Gastroesophageal sphincter (tissue), 4 donors: Measurements from ENCODE around the gene LHFPL2. TPM values are rescaled to one million over a fixed set of nuclear protein-coding genes. Genes with fewer than 3 reads are reported as not detected.

ENCODE experiments used
- ATAC-seq: fragments of 150-250 bp; one replicate; pipeline ENCODE4 v1.9.1; 2016; ENCODE audit warnings: mild to moderate bottlenecking, moderate library complexity
- H3K27ac ChIP-seq, 4 donors: fragments of 200-600 bp; sonication (generic) in 3 of 4; 1 replicate in 3 of 4; 2 replicates in 1 of 4; pipeline ENCODE4 v1.5.1; 2016 to 2019
- H3K27me3 ChIP-seq: fragments of 200-600 bp; sonication (generic); one replicate; pipeline ENCODE4 v1.5.1; 2019
- H3K36me3 ChIP-seq, 2 donors: fragments of 200-600 bp; sonication (generic); one replicate each; pipeline ENCODE4 v1.5.1; 2019; ENCODE audit warnings: control low read depth in 1 of 2
- H3K4me1 ChIP-seq, 3 donors: fragments of 200-600 bp; sonication (generic); 1 replicate in 2 of 3; 2 replicates in 1 of 3; pipeline ENCODE4 v1.5.1; 2016 to 2019; ENCODE audit warnings: control low read depth in 2 of 3
- H3K4me3 ChIP-seq, 2 donors: fragments of 200-600 bp; sonication (generic); one replicate each; pipeline ENCODE4 v1.5.1; 2019; ENCODE audit warnings: mild to moderate bottlenecking in 1 of 2, moderate library complexity in 1 of 2
- H3K9me3 ChIP-seq, 3 donors: fragments of 200-600 bp; sonication (generic); one replicate each; pipeline ENCODE4 v1.5.1; 2017 to 2019; ENCODE audit warnings: control low read depth in 2 of 3
- CTCF ChIP-seq, 4 experiments: fragments of 200-600 bp in 2 of 4; fragments of 450-650 bp in 2 of 4; sonication (generic) in 1 of 4; IDR thresholded peaks; one replicate each; pipeline ENCODE4 v1.5.1; 2017 to 2019; ENCODE audit warnings: antibody characterized with exemption in 4 of 4, mild to moderate bottlenecking in 2 of 4, moderate library complexity in 2 of 4
- EP300 ChIP-seq: sonication (generic); formaldehyde crosslinking; IDR thresholded peaks from one replicate; pipeline ENCODE4 v1.6.1; 2017; ENCODE audit warnings: antibody characterized with exemption, mild to moderate bottlenecking
- POLR2A ChIP-seq, 2 donors: fragments of 450-650 bp; IDR thresholded peaks; one replicate each; pipeline ENCODE4 v1.6.1; 2017; ENCODE audit warnings: antibody characterized with exemption in 2 of 2, mild to moderate bottlenecking in 2 of 2, moderate library complexity in 1 of 2
- POLR2AphosphoS5 ChIP-seq: sonication (generic); formaldehyde crosslinking; IDR thresholded peaks from one replicate; pipeline ENCODE4 v1.6.1; 2017; ENCODE audit warnings: antibody characterized with exemption
- WGBS, 2 donors: methylation state at CpG; one replicate each; pipeline ENCODE4 v1.1.5; 2018; ENCODE audit warnings: low coverage in 1 of 2; 5-methylcytosine and 5-hydroxymethylcytosine counted together
- total RNA-seq, 4 donors: library from RNA; depleted of rRNA; stranded (reverse); fragments of >200 nt; gene quantifications; one replicate each; pipeline ENCODE4 v1.1.0, GENCODE V29; 2016

The LHFPL2 gene
- total RNA-seq, 4 donors from 2014 or later: 14.9 to 44.2 (median 39.3) TPM

- H3K4me1 ChIP-seq: peaks cover 4 to 56% (median 33%) of the 10 kb centered on the region in 3 donors
- 100% methylated on average over 1 of the region's 6 CpGs; no CpG with 5 or more reads in 1 of the 2 donors for WGBS, 2 donors
- no peak for ATAC-seq
These were observed 18.5 kb downstream of the LHFPL2 start for GRCh38 chr5:78630047-78630446.

DNA sequence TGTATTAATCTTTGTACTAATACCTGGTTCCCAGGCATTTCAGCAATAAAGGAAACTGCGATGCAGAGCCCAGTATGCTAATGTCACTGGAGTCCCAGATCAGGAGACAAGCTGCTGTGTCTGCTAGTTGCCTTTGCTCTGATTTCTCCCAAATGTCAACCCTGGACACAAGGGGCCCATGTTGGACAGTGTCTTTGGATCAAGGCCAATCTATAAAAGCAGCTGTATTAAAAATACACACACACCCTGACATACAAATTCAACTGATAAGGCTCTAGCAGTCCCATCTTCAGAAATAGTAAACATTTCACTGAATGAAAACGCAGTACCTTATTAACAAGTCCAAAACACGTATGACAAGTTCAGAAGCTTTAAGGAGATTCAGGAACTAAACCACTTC is 18.9 kb downstream of the LHFPL2 start:
- no peak for TF ChIP-seq POLR2AphosphoS5
- no peak for TF ChIP-seq EP300
- no peak for TF ChIP-seq CTCF (IDR thresholded peaks at IDR 0.05)
- no peak for TF ChIP-seq POLR2A (IDR thresholded peaks at IDR 0.05)

More at GRCh38 chr5:78630047-78630446, 18.5 kb downstream of the LHFPL2 start:
- H3K9me3 ChIP-seq: no peaks in the 10 kb centered on the region
- no peaks in the 10 kb centered on the region for H3K27me3 ChIP-seq
- TF ChIP-seq CTCF (IDR thresholded peaks at IDR 0.05): no peak
- no peak for TF ChIP-seq EP300
- TF ChIP-seq POLR2AphosphoS5: no peak
- no peak for TF ChIP-seq POLR2A (IDR thresholded peaks at IDR 0.05)
- H3K36me3 ChIP-seq: peaks cover 0 to 35% of the 10 kb centered on the region in 2 donors
- H3K4me3 ChIP-seq: no peak overlapping the region
- no peak overlapping the region for H3K27ac ChIP-seq

DNA sequence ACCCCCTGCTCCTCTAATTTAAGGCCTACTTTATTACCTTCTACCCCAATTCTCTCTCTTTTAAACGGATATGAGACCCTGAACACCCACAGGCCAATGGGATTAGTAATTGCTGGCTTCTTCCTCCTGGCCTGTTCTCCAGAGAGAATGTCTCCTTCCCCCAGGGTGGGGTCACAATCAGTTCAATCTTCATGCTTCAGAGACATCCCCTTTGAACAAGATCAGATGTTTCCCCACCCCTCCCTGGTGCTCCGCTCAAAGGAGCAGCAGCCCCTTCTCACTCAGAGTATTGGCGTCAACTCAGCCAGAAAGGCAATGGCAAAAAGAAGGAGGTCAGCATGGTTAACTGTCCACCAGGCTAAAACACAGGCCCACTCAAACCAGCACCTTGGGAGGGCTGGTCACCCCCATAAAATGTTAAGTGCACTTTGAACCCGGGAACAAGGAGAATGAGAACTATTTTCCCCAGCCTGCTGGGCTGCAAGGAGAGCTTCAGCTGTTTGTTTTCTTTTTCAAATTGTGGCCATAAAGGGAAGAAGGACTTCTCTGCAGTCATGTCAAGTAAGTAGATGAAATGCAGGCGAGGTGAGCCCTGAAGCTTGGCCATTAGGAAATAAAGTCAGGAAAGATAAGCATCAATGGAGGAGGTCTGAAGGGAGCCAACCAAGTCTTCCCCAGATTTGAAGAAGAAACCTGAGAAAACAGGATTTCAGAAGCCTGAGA is 20.1 kb downstream of the LHFPL2 start:
- TF ChIP-seq CTCF (IDR thresholded peaks at IDR 0.05) (no peak), EP300 (no peak), POLR2AphosphoS5 (no peak), POLR2A (IDR thresholded peaks at IDR 0.05) (no peak)
- no peak overlapping the region for H3K4me3 ChIP-seq
- H3K9me3 ChIP-seq: no peaks in the 10 kb centered on the region
- H3K36me3 ChIP-seq: peaks cover 0 to 35% of the 10 kb centered on the region in 2 donors
- no peak overlapping the region for H3K27ac ChIP-seq
- no peaks in the 10 kb centered on the region for H3K27me3 ChIP-seq
- no peak for ATAC-seq
- H3K4me1 ChIP-seq: peaks cover 4 to 60% (median 39%) of the 10 kb centered on the region in 3 donors
- WGBS, 2 donors: 55 to 68% methylated on average over 4 to 5 of the region's 5 CpGs

More for the DNA sequence above, 18.9 kb downstream of the LHFPL2 start:
- no peaks in the 10 kb centered on the region for H3K27me3 ChIP-seq
- 69 to 73% methylated on average over 3 of the region's 3 CpGs for WGBS, 2 donors
- H3K9me3 ChIP-seq: no peaks in the 10 kb centered on the region
- no peak overlapping the region for H3K4me3 ChIP-seq
- H3K4me1 ChIP-seq: peaks cover 4 to 56% (median 33%) of the 10 kb centered on the region in 3 donors
- no peak overlapping the region for H3K27ac ChIP-seq
- peaks cover 0 to 35% of the 10 kb centered on the region in 2 donors for H3K36me3 ChIP-seq
- ATAC-seq: no peak

GRCh38 chr5:78627766-78628165 is 20.8 kb downstream of the LHFPL2 start:
- H3K4me3 ChIP-seq: no peak overlapping the region
- no peaks in the 10 kb centered on the region for H3K27me3 ChIP-seq
- peak overlapping the region in 1 of 4 donors; percentile 43 for H3K27ac ChIP-seq
- no peak for ATAC-seq
- 82 to 87% methylated on average over 2 to 3 of the region's 6 CpGs for WGBS, 2 donors
- no peaks in the 10 kb centered on the region for H3K9me3 ChIP-seq
- H3K36me3 ChIP-seq: peaks cover 0 to 32% of the 10 kb centered on the region in 2 donors
- TF ChIP-seq EP300 (no peak), POLR2A (IDR thresholded peaks at IDR 0.05) (no peak), CTCF (IDR thresholded peaks at IDR 0.05) (no peak), POLR2AphosphoS5 (no peak)
- peaks cover 4 to 62% (median 39%) of the 10 kb centered on the region in 3 donors for H3K4me1 ChIP-seq

DNA sequence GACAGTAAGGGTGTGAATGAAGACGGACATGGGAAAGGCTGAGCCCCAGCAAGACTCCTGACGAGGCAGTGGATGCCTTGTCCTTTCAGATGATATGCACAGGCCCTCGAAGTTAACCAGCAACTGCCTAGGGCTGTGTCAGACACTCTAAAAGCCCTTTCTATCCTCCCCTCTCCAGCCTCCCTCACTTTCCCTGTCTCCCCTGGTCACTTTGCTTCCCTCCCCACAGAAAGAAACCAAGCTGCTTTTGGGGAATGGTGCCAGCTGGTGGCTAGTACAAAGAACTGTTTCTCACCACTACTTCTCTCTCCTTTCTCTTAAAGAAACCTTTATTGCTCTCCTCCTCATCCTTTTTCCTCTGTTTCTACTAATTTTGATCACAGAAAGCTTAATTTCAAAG is 21.4 kb downstream of the LHFPL2 start:
- ATAC-seq: no peak
- TF ChIP-seq EP300 (no peak), POLR2A (IDR thresholded peaks at IDR 0.05) (no peak), POLR2AphosphoS5 (no peak), CTCF (IDR thresholded peaks at IDR 0.05) (peak in 3 of 4 experiments; percentile 29 to 52 (median 32))

More for the DNA sequence above, 21.4 kb downstream of the LHFPL2 start:
- Histone ChIP-seq H3K27me3 (no peaks in the 10 kb centered on the region), H3K9me3 (no peaks in the 10 kb centered on the region), H3K4me1 (peaks cover 4 to 62% (median 39%) of the 10 kb centered on the region in 3 donors), H3K36me3 (peaks cover 0 to 26% of the 10 kb centered on the region in 2 donors), H3K4me3 (no peak overlapping the region), H3K27ac (peak overlapping the region in 1 of 4 donors; percentile 43)
- WGBS, 2 donors: 82 to 84% methylated on average over 3 of the region's 3 CpGs
